GM19025 (cell line): ENCODE data around the gene WWOX.

Experiments used
- ATAC-seq: cut with Tn5 transposase; IDR thresholded peaks from one replicate; pipeline ENCODE4 v1.9.1; 2021; ENCODE audit warnings: mild to moderate bottlenecking, low read depth, moderate library complexity; ENCODE audit not compliant: unreplicated experiment

Gene WWOX

DNA sequence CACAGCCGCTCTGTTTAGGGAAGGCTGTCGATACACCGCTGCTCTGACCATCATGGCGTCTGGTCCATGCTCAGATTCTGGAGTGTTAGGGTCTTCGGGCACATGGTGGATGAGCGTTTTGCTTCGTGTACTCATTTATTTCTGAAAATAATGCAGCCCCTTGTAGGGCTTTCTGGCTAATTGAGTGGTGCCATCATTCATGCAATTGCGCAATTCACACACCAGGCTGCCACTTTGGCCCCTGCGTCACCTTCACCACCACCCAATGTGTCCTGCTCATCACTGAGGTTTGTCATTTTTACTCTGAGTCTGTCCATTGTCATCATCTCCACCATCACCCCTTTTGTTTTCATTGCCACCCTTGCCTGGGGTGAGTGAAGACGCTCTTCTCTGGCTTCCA lies 557.4 kb downstream of the WWOX start:
- no peak for ATAC-seq

DNA sequence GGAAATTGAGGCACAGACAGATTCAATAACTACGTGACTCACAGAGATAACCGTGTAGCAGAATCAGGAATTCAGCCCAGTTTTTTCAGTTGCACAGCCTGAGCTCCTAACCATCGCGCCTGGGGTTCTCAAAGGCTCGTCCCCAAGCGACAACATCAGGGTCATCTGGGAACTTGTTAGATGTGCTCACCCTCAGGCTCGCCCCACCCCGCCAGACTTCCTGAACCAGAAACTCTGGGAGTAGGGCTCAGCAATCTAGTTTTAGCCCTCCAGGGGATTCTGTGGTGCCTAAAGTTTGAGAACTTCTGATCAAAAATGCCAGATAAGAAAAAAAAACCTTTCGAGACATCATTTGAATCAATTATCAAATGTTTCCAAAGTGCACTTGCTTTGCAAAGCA lies 559.8 kb downstream of the WWOX start:
- ATAC-seq: no peak

DNA sequence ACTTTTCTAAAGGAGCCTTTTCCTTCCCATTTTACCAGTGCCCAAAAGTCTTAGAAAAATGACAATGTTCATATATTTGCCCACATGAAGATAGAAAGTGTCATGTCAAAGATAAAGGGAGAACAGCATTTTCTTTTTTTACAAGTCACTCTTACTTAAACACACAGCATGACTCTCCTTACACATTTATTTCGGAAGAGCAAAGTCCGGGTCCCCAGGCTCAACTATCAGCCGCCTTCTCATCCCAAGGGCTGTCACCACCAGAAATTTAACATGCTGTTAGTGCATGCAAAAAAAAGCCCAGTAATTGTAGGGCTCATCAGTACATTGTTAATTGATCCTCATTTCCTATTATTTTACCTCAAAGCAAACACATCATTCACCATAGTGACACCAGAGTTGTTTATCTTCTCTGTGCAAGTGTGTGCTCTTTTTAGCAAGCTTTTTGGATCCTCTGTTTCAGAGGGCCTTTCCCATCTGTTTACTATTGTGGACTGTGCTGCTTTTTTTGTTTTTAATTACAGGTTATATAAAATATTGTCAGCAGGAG lies 560.3 kb downstream of the WWOX start:
- ATAC-seq: no peak

DNA sequence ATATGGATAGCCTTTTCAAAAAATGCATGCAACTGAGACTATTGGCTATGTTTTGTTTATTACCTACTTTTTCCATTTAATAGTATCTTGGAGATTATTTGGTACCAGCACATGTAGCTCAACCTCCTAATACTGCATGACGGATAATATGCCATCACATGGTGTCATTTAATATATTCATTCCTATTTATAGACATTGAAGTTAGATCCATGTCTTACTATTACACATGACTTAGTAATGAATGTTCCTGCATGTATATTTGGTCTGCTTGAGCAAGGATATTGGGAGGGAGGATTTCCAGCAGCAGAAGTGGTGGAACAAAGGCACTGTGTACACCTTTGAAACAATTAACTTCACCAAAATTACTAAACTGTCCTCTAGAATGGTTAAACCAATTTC lies 561.3 kb downstream of the WWOX start:
- ATAC-seq: no peak

DNA sequence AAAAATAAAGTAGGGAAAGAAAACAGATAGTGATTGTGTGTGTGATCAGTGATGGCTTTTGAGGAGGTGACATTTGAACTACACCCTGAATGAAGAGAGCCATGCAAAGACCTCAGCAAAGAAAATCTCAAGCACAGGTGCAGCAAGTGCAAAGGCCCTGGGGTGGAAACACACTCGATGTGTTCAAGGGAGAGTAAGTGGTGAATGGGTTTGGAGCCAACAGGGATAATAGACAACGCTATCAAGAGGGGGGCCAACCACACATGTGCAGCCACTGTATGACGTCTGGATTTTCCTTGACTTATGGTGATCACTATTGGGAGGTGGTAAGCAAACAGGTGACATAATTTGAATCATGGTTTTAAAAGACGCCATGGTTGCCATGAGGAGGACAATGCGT lies 564.2 kb downstream of the WWOX start:
- no peak for ATAC-seq

DNA sequence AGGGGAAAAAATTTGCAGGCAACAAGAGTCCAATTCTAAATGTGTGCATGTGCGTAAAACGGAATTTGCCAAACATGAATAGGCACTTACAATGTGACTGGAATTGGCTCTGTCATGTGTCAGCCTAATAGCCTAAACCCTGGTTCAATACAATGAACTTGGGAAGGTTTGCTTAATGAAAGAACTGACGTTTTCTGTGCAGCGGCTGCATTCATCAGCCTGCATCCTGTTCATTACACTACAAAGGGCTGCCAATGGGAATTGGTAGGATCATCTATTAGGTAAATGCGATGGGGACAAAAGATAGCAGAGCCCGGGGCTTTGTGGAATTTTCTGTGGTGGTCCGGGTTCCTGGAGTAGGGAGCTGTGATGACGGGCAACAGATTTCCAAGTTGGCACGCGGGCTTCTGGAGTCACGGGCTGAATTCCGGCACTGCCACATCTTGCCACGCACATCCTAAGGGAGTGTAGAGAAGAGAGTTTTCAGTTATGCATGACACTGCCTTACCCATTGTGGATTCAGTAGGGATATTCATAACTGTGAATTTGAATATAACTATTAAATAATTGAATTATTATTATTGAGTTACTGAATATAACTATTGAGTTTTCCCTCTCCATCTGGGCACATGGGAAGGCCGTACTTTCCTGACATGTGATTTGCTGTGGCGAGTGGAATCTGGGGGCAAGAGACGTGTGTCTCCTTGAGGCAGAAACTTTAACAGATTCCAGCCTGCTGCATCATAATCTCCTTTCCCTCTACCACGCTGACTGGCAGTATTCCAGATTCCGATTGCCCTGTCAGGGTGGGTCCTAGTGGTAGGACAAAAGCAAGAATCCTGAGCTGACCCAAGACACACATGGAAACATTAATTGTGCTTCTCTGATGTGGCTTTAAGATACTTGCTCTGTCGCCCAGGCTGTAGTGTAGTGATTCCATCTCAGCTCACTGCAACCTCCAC lies 565.6 kb downstream of the WWOX start:
- ATAC-seq: no peak

DNA sequence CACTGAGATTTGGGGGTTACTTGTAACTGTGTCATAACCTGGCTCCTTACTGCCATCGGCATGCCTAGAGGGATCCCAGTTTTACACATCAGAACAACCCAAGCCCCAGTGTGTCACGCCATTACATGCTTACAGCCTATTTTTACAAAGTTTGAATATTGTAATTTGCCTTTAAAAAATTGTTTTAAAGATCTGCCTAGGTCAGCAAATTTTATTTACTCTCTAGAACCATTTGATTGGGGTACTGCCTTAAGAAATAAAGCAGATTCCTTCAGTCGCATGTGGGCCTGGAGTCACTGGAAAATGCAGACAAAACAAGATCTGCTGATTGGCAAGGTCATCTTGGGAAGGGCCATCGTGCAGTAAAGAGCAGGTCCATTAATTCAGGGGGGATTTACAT lies 566.9 kb downstream of the WWOX start:
- ATAC-seq: no peak

DNA sequence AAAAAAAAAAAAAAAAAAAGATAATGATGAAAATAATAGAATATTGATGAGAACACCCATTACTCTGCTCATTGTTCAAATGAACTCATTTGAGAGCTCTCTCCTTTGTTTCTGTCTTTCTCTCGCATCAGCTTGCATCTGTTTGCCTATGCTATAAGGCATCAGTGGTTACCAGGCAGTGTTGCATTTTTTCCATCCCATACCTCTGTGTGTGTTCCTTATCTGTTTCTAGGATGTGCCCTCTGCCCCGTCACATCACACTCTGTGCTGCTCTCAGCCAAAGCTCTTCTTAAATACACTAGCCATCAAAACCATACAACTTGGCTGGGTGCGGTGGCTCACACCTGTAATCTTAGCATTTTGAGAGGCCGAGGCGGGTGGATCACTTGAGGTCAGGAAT lies 568.2 kb downstream of the WWOX start:
- no peak for ATAC-seq

DNA sequence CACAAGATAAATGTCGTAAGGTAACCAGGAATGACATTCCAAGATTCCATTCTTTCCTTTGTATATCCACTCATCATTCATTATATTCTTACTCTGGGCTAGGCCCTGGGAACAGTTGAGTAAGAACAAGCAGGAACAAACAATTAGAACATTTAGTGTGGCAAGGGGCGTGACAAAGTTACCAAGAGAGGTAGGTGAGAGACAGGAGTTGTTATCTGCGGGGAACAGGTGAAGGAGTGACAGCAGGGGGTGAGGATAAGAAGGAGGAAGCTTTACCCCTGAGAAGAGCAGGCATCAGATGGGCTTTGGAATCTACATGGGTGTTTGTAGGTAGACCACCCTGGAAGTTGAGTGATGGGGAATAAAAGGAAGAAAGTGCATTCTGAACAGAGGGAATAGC lies 568.9 kb downstream of the WWOX start:
- no peak for ATAC-seq

DNA sequence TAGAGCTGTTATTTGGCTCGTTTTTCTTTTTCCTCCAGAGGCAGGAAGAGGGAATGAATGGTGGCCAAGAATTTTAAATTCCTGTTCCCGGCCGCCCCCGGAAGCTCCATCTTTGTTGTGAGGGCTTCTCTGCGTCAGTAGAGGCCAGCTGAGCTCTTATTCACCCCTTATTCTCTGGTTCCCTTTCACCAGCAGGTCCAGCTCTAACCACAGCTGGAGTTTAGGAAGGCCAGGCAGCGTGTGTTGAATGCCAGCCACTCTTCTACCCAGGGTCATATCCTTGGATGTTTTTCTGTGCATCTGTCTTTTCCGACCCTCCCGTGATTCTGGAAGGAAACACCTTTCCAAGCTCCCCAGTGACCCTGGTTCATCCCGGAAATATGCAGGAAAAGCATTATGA lies 570.5 kb downstream of the WWOX start:
- ATAC-seq: no peak

DNA sequence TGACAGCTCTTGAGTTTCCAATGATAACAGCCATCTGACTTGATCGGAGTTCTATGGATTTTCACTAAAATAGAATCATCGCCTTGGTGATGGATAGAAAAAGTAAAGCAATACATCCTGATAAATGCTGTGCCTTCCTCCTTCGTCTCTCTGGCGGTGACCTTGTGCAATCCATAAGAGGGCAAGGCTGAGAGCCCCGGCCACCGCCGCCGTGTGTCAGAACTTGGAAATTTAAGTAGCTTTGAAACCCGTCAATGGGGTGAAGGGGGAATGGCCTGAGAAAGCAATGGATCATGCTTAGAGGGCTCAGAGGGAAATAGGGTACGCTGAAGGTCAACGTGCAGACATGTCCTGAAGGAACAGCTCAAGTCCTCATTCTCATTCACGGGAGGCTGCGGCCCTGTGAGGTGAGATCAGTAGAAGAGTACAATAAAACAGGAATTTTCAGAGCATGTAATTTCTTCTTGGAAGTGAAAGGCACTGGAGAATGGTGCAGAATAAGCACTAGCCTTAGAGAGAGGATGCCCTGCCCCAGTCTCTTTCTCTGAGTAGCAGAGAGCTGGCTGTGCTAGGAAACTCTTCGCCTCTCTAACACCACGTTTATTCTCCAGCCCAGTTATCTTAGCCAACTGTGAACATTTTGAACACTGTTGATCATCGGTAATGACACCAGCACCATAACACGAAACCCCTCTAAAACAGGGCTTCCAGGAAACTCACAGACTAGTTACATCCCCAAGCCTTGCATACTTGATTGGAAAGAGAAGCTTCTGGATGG lies 573.5 kb downstream of the WWOX start:
- ATAC-seq: no peak

DNA sequence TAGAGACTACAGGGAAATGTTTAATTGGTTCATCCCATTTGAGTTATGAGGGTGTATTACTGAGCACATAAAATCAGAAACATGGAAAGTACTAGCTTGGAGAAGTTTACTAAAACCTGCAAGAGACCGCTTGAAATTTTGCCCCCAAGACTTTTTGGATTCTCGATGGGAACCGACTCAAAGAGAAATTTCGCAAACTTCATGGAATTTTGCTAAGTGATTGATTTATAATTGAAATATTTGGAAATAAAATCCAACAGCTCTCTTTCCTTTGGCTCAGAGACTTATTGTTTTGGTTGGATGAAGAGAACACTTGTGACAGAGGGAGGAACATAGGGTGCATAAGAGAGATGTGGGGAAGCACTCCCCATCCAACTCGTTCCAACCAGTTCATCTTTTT lies 574.4 kb downstream of the WWOX start:
- no peak for ATAC-seq

DNA sequence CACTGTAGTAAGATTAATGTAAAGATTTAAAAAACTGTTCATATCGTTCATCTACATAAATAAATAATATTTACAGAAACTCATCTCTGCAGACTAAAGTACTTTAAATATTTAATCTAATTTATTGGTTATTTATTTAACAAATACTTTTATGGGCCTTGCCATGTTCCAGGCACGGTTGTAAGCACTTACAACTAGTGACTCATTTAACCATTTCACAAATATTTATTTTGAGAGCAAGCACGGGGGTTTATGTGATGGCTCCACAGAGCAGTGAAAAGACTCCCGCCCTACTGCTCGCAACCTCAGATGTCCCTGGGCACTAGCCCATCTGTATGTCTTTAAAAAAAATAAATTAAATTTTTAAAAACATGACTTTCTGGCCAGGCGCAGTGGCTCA lies 575.9 kb downstream of the WWOX start:
- ATAC-seq: no peak

DNA sequence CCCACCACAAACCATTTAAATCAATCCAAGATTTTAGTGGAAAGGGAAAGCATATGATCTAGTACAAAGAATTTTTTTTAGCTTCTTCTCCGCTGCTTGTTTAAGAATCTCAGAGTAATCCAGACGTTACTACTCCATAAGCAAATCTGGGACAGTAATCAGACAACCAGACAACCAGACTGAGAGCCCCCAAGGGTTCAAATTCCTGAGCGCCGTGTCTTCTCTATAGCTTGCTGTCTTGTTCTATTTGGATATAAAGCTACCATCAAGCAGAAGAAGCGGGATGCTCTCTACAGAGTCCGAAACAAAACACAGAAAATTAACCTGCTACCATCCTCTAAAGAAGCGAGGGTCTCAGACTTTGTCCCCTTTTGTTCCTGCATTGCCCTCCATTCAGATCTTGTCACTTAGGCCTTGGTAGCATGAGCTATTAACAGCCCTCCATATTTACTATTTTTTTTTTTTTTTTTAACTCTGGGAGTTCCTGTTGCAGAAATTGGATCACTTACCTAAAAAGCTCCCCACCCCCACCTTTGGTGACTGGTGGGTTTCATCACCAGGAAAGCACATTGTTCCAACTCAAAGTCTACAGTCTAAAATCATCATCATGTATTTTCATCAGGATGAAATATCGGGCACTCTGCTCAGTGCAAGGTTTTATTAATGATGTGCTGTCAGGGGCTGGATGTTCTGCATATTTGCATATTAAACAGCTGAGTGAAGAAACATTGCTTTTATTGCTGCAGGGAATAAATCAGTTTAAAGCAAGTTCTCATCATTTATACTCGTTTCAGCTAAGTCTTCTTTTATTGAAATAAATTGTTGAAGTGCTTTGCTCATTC lies 576.7 kb downstream of the WWOX start:
- ATAC-seq: no peak

DNA sequence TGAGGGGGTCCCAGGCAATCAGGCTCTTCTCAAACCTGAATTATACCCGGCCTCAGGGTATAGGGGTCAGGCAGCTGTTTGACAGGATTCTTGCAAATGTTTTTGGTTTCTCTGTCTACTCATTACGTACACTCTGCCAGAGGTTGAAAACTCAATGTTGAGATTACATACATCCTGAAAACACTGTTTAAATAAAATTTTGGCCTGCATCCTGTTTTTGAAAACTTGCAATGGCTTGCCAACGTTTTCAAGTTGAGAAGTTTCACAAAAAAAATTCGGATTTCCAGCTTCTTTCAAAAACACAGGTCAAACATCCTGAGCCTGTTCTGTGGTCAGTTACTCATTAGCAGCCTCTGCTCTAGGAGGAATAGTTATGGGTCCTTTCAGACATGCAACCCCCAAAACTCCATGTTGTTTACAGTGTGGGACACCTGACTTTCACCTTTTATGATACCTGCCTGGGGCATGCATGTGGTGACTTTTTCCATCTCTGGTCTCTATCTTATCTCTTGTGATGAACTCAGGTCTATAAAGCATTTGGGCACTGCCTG lies 577.8 kb downstream of the WWOX start:
- ATAC-seq: no peak

DNA sequence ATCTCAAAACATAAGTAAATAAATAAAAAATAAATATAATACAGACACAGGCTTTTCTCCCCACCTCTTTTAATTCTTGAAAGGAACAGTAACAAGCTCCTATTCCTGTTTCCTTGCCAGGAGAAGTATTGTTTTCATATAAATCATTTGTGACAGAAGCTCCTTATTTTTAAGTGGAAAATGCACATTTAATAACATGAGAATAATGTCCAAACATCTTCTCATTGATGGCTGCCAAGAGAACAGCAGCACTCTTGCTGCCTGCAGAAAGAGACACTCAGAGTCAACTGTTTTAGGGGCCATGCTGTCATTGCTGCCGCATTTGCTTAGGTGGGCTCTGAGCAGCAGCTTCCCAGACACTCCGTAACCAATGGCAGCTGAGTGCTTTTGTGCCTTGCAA lies 580.1 kb downstream of the WWOX start:
- no peak for ATAC-seq

DNA sequence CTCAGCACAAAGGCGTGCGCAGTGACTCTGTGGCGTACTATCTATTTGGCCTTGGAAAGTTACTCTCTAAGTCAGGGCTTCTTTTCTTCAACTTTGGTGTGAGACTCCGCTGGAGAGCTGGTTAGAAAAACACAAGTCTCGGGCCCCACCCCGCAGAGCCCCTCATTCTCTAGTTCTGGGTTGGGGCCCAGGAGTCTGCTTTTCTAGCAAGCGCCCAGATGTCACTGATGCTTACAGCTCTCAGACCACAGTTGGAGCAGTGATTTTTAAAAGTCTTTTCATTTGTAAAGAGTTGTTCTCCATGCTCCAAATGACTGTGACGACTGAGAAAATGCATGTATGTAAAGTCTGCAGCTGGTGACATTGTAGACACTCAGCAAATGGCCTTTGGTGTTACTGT lies 582.3 kb downstream of the WWOX start:
- no peak for ATAC-seq

DNA sequence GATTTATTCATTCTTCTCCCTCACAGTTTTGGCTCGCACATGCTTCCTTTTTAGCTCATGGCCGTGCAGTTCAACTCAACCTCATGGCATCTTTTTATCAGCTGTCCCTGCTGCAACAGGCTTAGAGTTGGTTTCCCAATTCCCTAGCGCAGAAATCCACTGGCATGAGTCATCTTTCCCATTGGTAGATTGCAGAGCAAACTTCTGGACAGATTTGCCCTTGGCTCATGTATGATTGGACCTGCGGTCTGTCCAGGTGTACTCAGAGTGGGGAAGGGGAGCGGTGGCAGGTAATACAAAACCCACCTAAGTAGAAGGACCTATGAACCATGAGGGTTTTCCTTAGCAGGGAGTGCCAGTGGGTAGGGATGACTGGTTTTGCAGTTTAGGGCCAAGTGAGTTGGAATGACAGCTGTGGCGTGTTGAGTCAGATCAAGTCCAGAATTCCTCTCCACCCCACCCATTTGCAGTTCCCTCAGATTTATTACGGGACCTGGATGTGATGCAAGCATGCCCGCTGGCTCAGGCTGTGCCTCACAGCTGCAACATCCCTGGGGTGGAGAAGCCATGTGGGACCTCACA lies 584.7 kb downstream of the WWOX start:
- no peak for ATAC-seq

DNA sequence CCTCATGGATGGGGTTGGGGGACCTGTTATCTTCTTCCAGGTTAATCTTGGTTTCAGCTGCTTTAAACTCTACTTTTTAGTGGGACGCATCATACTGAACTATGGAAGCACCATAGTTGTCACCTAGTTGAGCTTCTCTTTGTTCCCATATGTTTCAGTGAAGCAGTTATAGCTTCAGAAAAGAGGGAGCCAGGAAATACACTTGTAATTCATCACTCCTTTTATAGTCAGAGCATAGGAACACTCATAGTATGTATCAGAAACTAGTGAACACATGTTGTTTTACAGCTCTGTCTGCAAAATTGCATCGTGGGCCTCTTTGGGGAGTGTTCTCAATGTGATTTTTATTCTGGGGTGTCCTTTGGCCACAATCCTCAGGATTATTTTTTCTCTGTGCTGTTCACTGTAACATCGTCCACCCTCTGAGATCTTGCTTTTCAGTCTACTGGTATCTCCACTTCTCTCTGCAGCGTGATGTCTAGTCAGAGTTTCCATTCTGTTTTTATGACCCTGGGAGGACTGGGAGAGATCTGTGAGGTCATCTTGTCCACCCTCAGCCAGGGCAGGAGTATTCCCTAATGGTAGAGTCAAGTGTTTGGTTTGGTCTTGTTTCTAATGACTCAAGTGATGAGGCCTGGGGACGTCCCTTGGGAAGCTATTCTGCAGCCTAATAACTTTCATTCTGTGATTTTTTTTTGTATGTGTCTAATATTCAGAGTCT lies 585.4 kb downstream of the WWOX start:
- ATAC-seq: no peak
